ENCODE measurements around the gene SEC14L6.

The SEC14L6 gene

GRCh38 chr22:30578481-30578880 is 31.9 kb upstream of the SEC14L6 start:
- Histone ChIP-seq H3F3A (ENCODE audit: insufficient read depth) (no peaks in the 10 kb centered on the region), H2AFZ (ENCODE audit: low read depth, low read length, severe bottlenecking) (no peak overlapping the region), H3K79me2 (ENCODE audit: insufficient read depth, low read length) (no peaks in the 10 kb centered on the region), H4K20me1 (ENCODE audit: low read depth, low read length) (no peaks in the 10 kb centered on the region), H3K9me2 (replicated peaks; ENCODE audit: insufficient read depth, low read length) (no peaks in the 10 kb centered on the region), H3K36me3 (ENCODE audit: low read length) (no peaks in the 10 kb centered on the region), H3K9ac (ENCODE audit: low read length) (no peak overlapping the region), H3K9me3 (ENCODE audit: insufficient read depth, low read length) (no peaks in the 10 kb centered on the region), H3K27me3 (ENCODE audit: low read length) (no peaks in the 10 kb centered on the region), H3K4me3 (ENCODE audit: insufficient read depth, low read length, poor library complexity, severe bottlenecking) (no peak overlapping the region), H3K27ac (ENCODE audit: low read depth, low read length) (no peak overlapping the region), H3K4me2 (ENCODE audit: low read depth, low read length, poor library complexity, severe bottlenecking) (no peak overlapping the region)
- TF ChIP-seq EZH2phosphoT487 (conservative IDR thresholded peaks at IDR 0.05; ENCODE audit: low read length), result no peak
- TF ChIP-seq CTCF (IDR thresholded peaks at IDR 0.05; ENCODE audit: insufficient read depth, low read length, poor library complexity, severe bottlenecking), result no peak

- Histone ChIP-seq H2AFZ (ENCODE audit: low read depth, low read length, severe bottlenecking) (no peak overlapping the region), H3K79me2 (ENCODE audit: insufficient read depth, low read length) (no peaks in the 10 kb centered on the region), H3K4me3 (ENCODE audit: insufficient read depth, low read length, poor library complexity, severe bottlenecking) (no peak overlapping the region), H3K27ac (ENCODE audit: low read depth, low read length) (no peak overlapping the region), H3K9me2 (replicated peaks; ENCODE audit: insufficient read depth, low read length) (no peaks in the 10 kb centered on the region), H3K4me2 (ENCODE audit: low read depth, low read length, poor library complexity, severe bottlenecking) (no peak overlapping the region), H3K36me3 (ENCODE audit: low read length) (no peaks in the 10 kb centered on the region), H3K27me3 (ENCODE audit: low read length) (no peaks in the 10 kb centered on the region), H4K20me1 (ENCODE audit: low read depth, low read length) (no peaks in the 10 kb centered on the region), H3K9ac (ENCODE audit: low read length) (no peak overlapping the region), H3K9me3 (ENCODE audit: insufficient read depth, low read length) (no peaks in the 10 kb centered on the region), H3F3A (ENCODE audit: insufficient read depth) (no peaks in the 10 kb centered on the region)
- TF ChIP-seq EZH2phosphoT487 (conservative IDR thresholded peaks at IDR 0.05; ENCODE audit: low read length) (no peak), CTCF (IDR thresholded peaks at IDR 0.05; ENCODE audit: insufficient read depth, low read length, poor library complexity, severe bottlenecking) (no peak)
Measured at GRCh38 chr22:30575859-30576258, 29.3 kb upstream of the SEC14L6 start.

- Histone ChIP-seq H2AFZ (ENCODE audit: low read depth, low read length, severe bottlenecking) (no peak overlapping the region), H3K27me3 (ENCODE audit: low read length) (no peaks in the 10 kb centered on the region), H3K27ac (ENCODE audit: low read depth, low read length) (no peak overlapping the region), H3K4me3 (ENCODE audit: insufficient read depth, low read length, poor library complexity, severe bottlenecking) (no peak overlapping the region), H3F3A (ENCODE audit: insufficient read depth) (no peaks in the 10 kb centered on the region), H3K36me3 (ENCODE audit: low read length) (no peaks in the 10 kb centered on the region), H3K4me2 (ENCODE audit: low read depth, low read length, poor library complexity, severe bottlenecking) (no peak overlapping the region), H3K9ac (ENCODE audit: low read length) (no peak overlapping the region), H3K79me2 (ENCODE audit: insufficient read depth, low read length) (no peaks in the 10 kb centered on the region), H3K9me3 (ENCODE audit: insufficient read depth, low read length) (no peaks in the 10 kb centered on the region), H4K20me1 (ENCODE audit: low read depth, low read length) (no peaks in the 10 kb centered on the region), H3K9me2 (replicated peaks; ENCODE audit: insufficient read depth, low read length) (no peaks in the 10 kb centered on the region)
- TF ChIP-seq CTCF (IDR thresholded peaks at IDR 0.05; ENCODE audit: insufficient read depth, low read length, poor library complexity, severe bottlenecking) (no peak), EZH2phosphoT487 (conservative IDR thresholded peaks at IDR 0.05; ENCODE audit: low read length) (no peak)
Measured at GRCh38 chr22:30574997-30575671, 28.6 kb upstream of the SEC14L6 start.
